CD4-positive, alpha-beta T cell treated with Interferon gamma for 1 hour (primary cell): ENCODE measurements around the gene CT47A7.
"Not testable (repeated sequence)": the region's sequence is repeated elsewhere in the genome, so short reads cannot be mapped to it uniquely, and the experiment has no call there.

ENCODE experiments used
- DNase-seq: peaks from one replicate; pipeline ENCODE4 v3.0.0-alpha.2; 2020

The CT47A7 gene

DNA sequence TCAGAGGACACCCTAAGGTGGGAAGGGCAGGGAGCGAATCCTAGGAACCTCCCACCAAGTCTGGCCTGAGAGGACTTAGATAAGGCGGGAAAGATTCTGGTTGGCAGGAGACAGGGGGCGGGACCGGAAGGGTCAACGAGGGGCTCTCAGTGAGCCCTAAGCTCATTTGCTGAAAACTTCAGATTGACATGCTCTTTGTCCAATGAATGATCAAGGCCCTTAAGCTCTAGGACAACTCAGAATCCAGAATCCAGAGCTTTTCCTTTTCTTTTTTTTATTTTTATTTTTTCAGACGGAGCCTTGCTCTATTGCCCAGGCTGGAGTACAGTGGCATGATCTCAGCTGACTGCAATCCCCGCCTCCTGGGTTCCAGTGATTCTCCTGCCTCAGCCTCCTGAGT is at the start of gene CT47A7:
TSS of gene CT47A7 (minus strand) at position 101 of the 400 bp plus-strand sequence. CDS start 255 bp downstream, outside the sequence.
- DNase-seq: not testable (repeated sequence)

DNA sequence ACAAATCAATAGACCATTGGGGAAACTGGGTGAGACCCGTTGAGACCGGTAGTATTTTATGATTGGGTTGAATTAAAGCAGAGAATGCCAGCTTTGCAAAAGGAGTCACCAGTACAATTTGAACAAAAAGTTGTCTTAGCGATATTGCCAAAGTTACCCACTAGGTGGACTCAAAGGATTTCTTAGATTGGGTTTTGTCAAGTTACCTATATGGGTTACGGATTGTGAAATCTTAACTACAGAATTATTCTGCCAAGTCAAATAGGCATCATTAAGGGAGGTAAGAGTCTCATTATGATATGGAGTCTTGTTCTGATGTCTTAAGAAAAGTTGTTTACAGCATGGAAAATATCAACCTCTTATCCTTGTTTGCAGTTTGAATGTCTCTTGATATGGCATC is 44.2 kb upstream of the CT47A7 start:
- DNase-seq: no peak

DNA sequence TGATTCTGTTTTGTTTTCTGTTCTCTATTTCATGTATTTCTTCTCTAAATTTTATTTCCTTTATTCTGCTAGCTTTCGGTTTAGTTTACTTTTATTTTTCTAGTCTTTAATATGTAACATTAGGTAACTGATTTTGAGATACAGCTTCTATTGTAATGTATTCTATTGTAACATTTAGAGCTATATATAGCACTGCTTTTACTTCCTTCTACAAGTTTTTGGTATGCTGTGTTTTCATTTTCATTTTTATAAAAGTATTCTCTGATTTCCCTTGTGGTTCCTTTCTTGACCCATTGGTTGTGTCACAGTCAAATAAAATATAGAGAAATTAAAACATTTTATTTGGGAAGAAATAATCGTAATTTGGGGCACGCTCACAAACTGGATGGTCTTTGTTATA is 43.0 kb upstream of the CT47A7 start:
- DNase-seq: no peak

DNA sequence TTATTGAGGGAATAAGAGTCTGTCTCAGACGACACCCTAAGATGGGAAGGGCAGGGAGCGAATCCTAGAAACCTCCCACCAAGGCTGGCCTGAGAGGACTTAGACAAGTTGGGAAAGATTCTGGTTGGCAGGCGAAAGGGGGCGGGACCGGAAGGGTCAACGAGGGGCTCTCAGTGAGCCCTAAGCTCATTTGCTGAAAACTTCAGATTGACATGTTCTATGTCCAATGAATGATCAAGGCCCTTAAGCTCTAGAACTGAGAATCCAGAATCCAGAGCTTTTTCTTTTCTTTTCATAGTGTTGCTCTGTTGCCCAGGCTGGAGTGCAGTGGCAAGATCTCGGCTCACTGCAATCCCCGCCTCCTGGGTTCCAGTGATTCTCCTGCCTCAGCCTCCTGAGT is 29.3 kb upstream of the CT47A7 start, which contains the start of gene CT47A1:
TSS of gene CT47A1 (minus strand) at position 101 of the 400 bp plus-strand sequence. CDS start 231 bp downstream, outside the sequence.
- not testable (repeated sequence) for DNase-seq
